Measurements from ENCODE around the gene NKTR.

Gene NKTR

DNA sequence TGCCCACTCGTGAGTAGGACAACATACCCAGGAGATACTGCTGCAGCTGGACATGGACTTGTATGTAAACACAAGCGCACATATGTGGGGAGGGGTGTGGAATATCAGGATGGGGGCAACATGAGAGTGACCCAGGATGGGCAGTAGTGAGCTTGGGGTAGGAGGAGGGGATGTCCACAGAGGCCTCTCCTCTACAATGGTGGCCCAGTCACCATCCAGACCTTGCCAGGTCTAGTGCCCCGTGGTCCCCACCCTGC is 52.7 kb downstream of the NKTR start:
- no peak for TF ChIP-seq CTCF (IDR thresholded peaks at IDR 0.05; ENCODE audit: extremely low read depth, insufficient read depth, missing control alignments)
- in situ Hi-C loops (cut with MboI; ENCODE audit: low pct_unique_long_range_greater_than_20kb, low sequenced_read_pairs, unreplicated experiment): no loop called here
- DNase-seq (ENCODE audit: low spot score): no peak

DNA sequence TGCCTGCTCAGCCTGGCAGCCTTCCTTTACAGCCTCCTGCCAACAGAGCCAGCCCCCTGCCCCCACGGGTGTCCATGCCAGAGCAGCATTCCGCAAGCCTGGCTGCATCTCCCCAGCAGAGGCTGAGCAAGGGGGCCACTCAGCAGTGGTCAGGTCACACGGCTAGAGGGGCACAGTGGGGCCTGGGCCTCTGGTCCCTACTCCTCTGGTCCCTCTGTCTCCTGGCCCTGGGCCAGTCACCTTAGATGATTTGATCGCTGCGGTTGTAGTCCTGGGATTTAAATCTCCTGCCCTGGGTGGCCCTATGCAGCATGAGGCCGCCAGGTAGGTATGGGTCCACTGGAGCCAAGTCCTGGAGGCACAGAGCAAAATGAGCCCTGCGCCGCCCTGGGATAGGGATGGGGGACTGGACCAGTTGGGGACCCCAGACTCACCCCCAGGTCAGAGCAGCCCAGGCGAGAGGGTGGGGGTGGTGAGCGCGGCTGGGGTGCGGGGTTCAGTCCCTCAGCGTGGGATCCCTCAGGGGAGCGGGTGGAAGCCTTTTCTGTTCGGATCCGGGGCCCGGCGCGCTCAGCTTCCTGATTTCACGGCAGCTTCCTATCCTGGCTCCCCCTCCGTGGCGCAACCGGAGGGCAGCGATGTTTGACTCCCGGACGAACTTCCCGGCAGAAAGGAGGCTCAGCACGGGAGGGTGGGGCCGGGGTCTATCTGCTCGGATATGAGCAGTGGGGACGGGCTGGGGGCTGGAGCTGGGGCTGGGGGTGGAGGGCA is 53.3 kb downstream of the NKTR start, which contains the start of gene ZBTB47:
ZBTB47 (plus strand) TSS at position 138 of the 771 bp plus-strand sequence. CDS start 4,659 bp downstream, outside the sequence.
- in situ Hi-C loops (cut with MboI; ENCODE audit: low pct_unique_long_range_greater_than_20kb, low sequenced_read_pairs, unreplicated experiment): no loop called here
- peak; percentile 54 for DNase-seq (ENCODE audit: low spot score)
- TF ChIP-seq CTCF (IDR thresholded peaks at IDR 0.05; ENCODE audit: extremely low read depth, insufficient read depth, missing control alignments): no peak

DNA sequence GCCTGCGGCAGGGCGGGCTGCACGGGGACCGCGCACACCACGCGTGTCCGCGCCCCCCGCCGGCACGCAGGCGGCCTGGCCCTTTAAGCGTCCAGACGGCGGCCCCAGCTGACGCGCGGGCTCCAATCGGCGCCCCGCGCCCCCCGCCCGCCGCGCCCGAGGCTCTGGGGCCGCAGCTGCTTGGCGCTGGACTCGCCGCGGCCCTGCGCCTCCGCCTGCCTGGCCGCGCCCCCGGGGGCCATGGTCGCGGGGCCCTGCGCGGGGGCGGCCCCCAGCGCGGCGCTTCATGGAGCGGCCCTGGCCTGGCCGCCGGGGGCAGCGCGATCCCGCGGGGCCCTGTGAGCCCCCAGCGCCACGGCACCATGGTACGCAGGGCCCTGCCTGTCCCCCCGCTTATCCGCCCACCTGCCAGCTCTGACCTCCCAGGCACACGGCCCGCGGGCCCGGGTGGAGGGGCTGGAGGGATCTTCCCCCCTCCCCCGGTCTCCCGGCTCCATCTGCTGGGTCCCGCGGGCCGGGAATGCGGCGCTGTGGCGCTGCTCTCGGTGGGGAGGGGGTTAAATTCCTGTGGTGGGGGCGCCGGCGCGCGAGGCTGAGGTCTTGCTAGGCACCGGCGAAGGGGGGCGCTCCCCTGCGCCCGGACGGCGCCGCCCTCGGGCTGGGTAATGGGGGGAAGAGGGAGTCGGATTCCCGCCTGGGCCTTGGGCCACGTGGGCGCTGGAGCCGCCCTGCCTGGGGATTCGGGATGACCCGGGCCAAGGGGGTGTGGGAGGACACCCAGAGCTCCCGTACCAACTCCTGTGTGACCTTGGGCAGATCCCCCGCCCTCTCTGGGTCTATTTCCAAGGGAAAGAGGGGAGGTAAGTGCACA is 54.1 kb downstream of the NKTR start:
- in situ Hi-C loops (cut with MboI; ENCODE audit: low pct_unique_long_range_greater_than_20kb, low sequenced_read_pairs, unreplicated experiment): no loop called here
- peak; percentile 28 for TF ChIP-seq CTCF (IDR thresholded peaks at IDR 0.05; ENCODE audit: extremely low read depth, insufficient read depth, missing control alignments)
- peak; percentile 85 for DNase-seq (ENCODE audit: low spot score)

DNA sequence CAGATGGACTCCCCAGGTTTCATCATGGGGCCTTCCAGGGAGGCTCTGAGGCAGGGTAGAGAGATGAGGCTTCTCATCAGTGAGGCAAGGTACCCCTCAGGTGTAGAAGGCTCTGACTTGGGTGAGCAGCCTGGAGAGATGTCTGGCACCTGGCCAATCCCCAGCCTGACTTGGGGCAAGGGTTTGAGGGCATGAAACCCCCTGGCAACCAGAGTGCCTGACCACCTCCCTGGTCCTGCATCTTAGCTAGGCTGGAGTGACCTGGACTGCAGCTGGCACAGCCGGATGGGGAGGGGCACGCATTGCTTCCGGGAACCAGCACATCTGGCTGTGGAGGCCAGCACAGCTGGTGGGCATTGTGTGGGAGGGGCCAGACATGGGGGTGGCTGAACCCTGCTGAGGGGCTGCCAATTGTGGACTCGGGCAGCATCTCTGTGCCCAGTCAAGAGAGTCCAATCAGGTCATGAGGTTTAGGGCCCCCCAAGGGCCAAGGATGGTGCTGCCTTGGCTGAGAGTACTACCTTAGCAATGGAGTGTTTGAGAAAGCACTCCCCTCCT is 54.9 kb downstream of the NKTR start:
- in situ Hi-C loops (cut with MboI; ENCODE audit: low pct_unique_long_range_greater_than_20kb, low sequenced_read_pairs, unreplicated experiment): no loop called here
- peak; percentile 52 for DNase-seq (ENCODE audit: low spot score)
- no peak for TF ChIP-seq CTCF (IDR thresholded peaks at IDR 0.05; ENCODE audit: extremely low read depth, insufficient read depth, missing control alignments)

GRCh38 chr3:42655980-42656679 is 55.6 kb downstream of the NKTR start:
- no peak for TF ChIP-seq CTCF (IDR thresholded peaks at IDR 0.05; ENCODE audit: extremely low read depth, insufficient read depth, missing control alignments)

More at GRCh38 chr3:42655980-42656679, 55.6 kb downstream of the NKTR start:
- DNase-seq (ENCODE audit: low spot score): no peak
- in situ Hi-C loops (cut with MboI; ENCODE audit: low pct_unique_long_range_greater_than_20kb, low sequenced_read_pairs, unreplicated experiment): no loop called here

Data from GM13977 (cell line).